Right lobe of liver (tissue), 4 donors: ENCODE results near the gene CELF2.

Experiments used
- CTCF ChIP-seq, 4 donors: fragments of 200-600 bp in 3 of 4; fragments of 450-650 bp in 1 of 4; IDR thresholded peaks; one replicate each; pipeline versions ENCODE4 v1.5.1 to v1.8.0; 2016 to 2022; ENCODE audit warnings: antibody characterized with exemption in 4 of 4, mild to moderate bottlenecking in 2 of 4
- POLR2A ChIP-seq: fragments of 450-650 bp; IDR thresholded peaks from one replicate; pipeline ENCODE4 v1.6.1; 2017; ENCODE audit warnings: antibody characterized with exemption, mild to moderate bottlenecking
- donor health status: DM: no; HTN: no; CAD: no.
- donor health status: DM: no; HTN: no; CAD: no.
- donor health status: DM: no; HTN: yes; CAD: no.

- TF ChIP-seq CTCF (IDR thresholded peaks at IDR 0.05) (no peak), POLR2A (no peak)
Measured at GRCh38 chr10:11034762-11035161, 17.1 kb downstream of the CELF2 start.
